H9 (cell line): ENCODE measurements around the gene GPR108. TPM values are rescaled to one million over a fixed set of nuclear protein-coding genes. Genes with fewer than 3 reads are reported as not detected.

Experiments
- DNase-seq: peaks from one replicate; pipeline ENCODE4 v3.0.0-alpha.2; 2017
- H2AFZ ChIP-seq: one replicate; pipeline ENCODE4 v1.6.1; 2013; ENCODE audit warnings: mild to moderate bottlenecking, low read length, control low read depth, moderate library complexity
- H2AK5ac ChIP-seq: 2 replicates; pipeline ENCODE4 v1.6.1; 2013; ENCODE audit warnings: low read length, control low read depth, mixed read lengths; ENCODE audit not compliant: insufficient read length
- H2BK120ac ChIP-seq: one replicate; pipeline ENCODE4 v1.6.1; 2013; ENCODE audit warnings: low read depth, mild to moderate bottlenecking, low read length, control low read depth, inconsistent platforms; ENCODE audit not compliant: poor library complexity, severe bottlenecking
- H2BK12ac ChIP-seq: 2 replicates; pipeline ENCODE4 v1.6.1; 2013; ENCODE audit warnings: low read length, control low read depth, mixed read lengths, low read depth; ENCODE audit not compliant: insufficient read length
- H2BK15ac ChIP-seq: 2 replicates; pipeline ENCODE4 v1.6.1; 2013; ENCODE audit warnings: low read depth, low read length, control low read depth
- H2BK20ac ChIP-seq: one replicate; pipeline ENCODE4 v1.6.1; 2013; ENCODE audit warnings: low read depth, mild to moderate bottlenecking, low read length, control low read depth, inconsistent platforms; ENCODE audit not compliant: poor library complexity, severe bottlenecking
- H2BK5ac ChIP-seq: 2 replicates; pipeline ENCODE4 v1.6.1; 2013; ENCODE audit warnings: low read length, control low read depth, mixed read lengths; ENCODE audit not compliant: insufficient read length
- H3K14ac ChIP-seq: 2 replicates; pipeline ENCODE4 v1.6.1; 2013; ENCODE audit warnings: low read length, control low read depth; ENCODE audit not compliant: insufficient read depth
- H3K18ac ChIP-seq: 2 replicates; pipeline ENCODE4 v1.6.1; 2013; ENCODE audit warnings: low read depth, mild to moderate bottlenecking, mixed read lengths, low read length, control low read depth; ENCODE audit not compliant: insufficient read length
- H3K23ac ChIP-seq: 2 replicates; pipeline ENCODE4 v1.6.1; 2013; ENCODE audit warnings: low read length, control low read depth, mixed read lengths, low read depth; ENCODE audit not compliant: insufficient read length
- H3K23me2 ChIP-seq: 2 replicates; pipeline ENCODE4 v1.6.1; 2013; ENCODE audit warnings: low read depth, mild to moderate bottlenecking, mixed read lengths, low read length, control low read depth; ENCODE audit not compliant: insufficient read length, poor library complexity, severe bottlenecking
- H3K27ac ChIP-seq: 2 replicates; pipeline ENCODE4 v1.5.1; 2013; ENCODE audit warnings: low read length, control low read depth, mixed read lengths, low read depth; ENCODE audit not compliant: insufficient read length
- H3K27me3 ChIP-seq: 2 replicates; pipeline ENCODE4 v1.6.1; 2013; ENCODE audit warnings: low read length, control low read depth, inconsistent platforms; ENCODE audit not compliant: insufficient read depth
- H3K4ac ChIP-seq: 2 replicates; pipeline ENCODE4 v1.6.1; 2013; ENCODE audit warnings: low read depth, mild to moderate bottlenecking, control low read depth, inconsistent platforms, low read length, moderate library complexity
- H3K4me1 ChIP-seq: 2 replicates; pipeline ENCODE4 v1.6.1; 2013; ENCODE audit warnings: low read length, control low read depth, inconsistent platforms; ENCODE audit not compliant: insufficient read depth
- H3K4me2 ChIP-seq: 2 replicates; pipeline ENCODE4 v1.6.1; 2013; ENCODE audit warnings: low read length, control low read depth, mixed read lengths; ENCODE audit not compliant: insufficient read length, insufficient read depth
- H3K56ac ChIP-seq: 2 replicates; pipeline ENCODE4 v1.6.1; 2013; ENCODE audit warnings: low read depth, mild to moderate bottlenecking, mixed read lengths, low read length, control low read depth; ENCODE audit not compliant: insufficient read length
- H3K79me1 ChIP-seq: 2 replicates; pipeline ENCODE4 v1.6.1; 2013; ENCODE audit warnings: low read depth, mild to moderate bottlenecking, moderate library complexity, low read length, control low read depth, inconsistent platforms; ENCODE audit not compliant: insufficient read depth, poor library complexity, severe bottlenecking
- H3K79me2 ChIP-seq: 2 replicates; pipeline ENCODE4 v1.6.1; 2013; ENCODE audit warnings: low read length, control low read depth, inconsistent platforms; ENCODE audit not compliant: insufficient read depth
- H3K9ac ChIP-seq: 2 replicates; pipeline ENCODE4 v1.6.1; 2013; ENCODE audit warnings: low read length, control low read depth, mixed read lengths; ENCODE audit not compliant: insufficient read length; ENCODE audit errors: extremely low read depth
- H3K9me3 ChIP-seq: one replicate; pipeline ENCODE4 v1.6.1; 2013; ENCODE audit warnings: low read depth, low read length, inconsistent platforms; ENCODE audit not compliant: control insufficient read depth
- H3T11ph ChIP-seq: one replicate; pipeline ENCODE4 v1.6.1; 2013; ENCODE audit warnings: mild to moderate bottlenecking, low read length, control low read depth, inconsistent platforms
- H4K20me1 ChIP-seq: one replicate; pipeline ENCODE4 v1.6.1; 2013; ENCODE audit not compliant: control insufficient read depth, insufficient read length, insufficient read depth
- H4K5ac ChIP-seq: 2 replicates; pipeline ENCODE4 v1.6.1; 2013; ENCODE audit warnings: low read depth, mild to moderate bottlenecking, mixed read lengths, low read length, control low read depth; ENCODE audit not compliant: insufficient read length
- H4K8ac ChIP-seq: replicated peaks from 2 replicates; pipeline ENCODE4 v1.6.1; 2013; ENCODE audit warnings: low read length, control low read depth, mixed read lengths, low read depth; ENCODE audit not compliant: insufficient read length
- H4K91ac ChIP-seq: 2 replicates; pipeline ENCODE4 v1.6.1; 2013; ENCODE audit warnings: low read depth, mild to moderate bottlenecking, moderate library complexity, mixed read lengths, low read length, control low read depth; ENCODE audit not compliant: insufficient read length
- H3K27ac Mint-ChIP-seq, 3 experiments: 2 replicates in 2 of 3; 3 replicates in 1 of 3; pipeline ENCODE4 v1.8.0; 2020 to 2021; ENCODE audit warnings: mixed read lengths in 3 of 3, mild to moderate bottlenecking in 1 of 3, moderate library complexity in 1 of 3
- H3K27me3 Mint-ChIP-seq: 2 replicates; pipeline ENCODE4 v1.8.0; 2021; ENCODE audit warnings: low read depth, mild to moderate bottlenecking, moderate library complexity, mixed read lengths
- H3K36me3 Mint-ChIP-seq, 3 experiments: 2 replicates in 2 of 3; 3 replicates in 1 of 3; pipeline ENCODE4 v1.8.0; 2020 to 2021; ENCODE audit warnings: low read depth in 3 of 3, mixed read lengths in 3 of 3; ENCODE audit not compliant: insufficient read depth in 1 of 3
- H3K4me1 Mint-ChIP-seq, 2 experiments: 2 replicates each; pipeline ENCODE4 v1.8.0; 2020; ENCODE audit warnings: mixed read lengths in 2 of 2
- H3K4me3 Mint-ChIP-seq, 2 experiments: 2 replicates in 1 of 2; 3 replicates in 1 of 2; pipeline ENCODE4 v1.8.0; 2020 to 2021; ENCODE audit warnings: mild to moderate bottlenecking in 2 of 2, mixed read lengths in 2 of 2, moderate library complexity in 1 of 2
- H3K9me3 Mint-ChIP-seq, 2 experiments: 2 replicates in 1 of 2; 3 replicates in 1 of 2; pipeline ENCODE4 v1.8.0; 2020; ENCODE audit warnings: mild to moderate bottlenecking in 2 of 2, mixed read lengths in 2 of 2, moderate library complexity in 1 of 2
- WGBS: extraction: QIAGEN DNeasy Blood & Tissue Kit; methylation state at CpG from one replicate; pipeline ENCODE4 v1.1.7; 2013; ENCODE audit warnings: missing lambda C conversion rate, low lambda C conversion rate, mixed read lengths; ENCODE audit not compliant: insufficient read length; ENCODE audit errors: extremely low coverage; 5-methylcytosine and 5-hydroxymethylcytosine counted together
- total RNA-seq: library from RNA; stranded (reverse); gene quantifications from 2 replicates; pipeline ENCODE4 v1.2.1, GENCODE V29; 2021
- TF ChIP-seq, protein P1 (sequence below): fragments of 200-600 bp; sonication (generic); conservative IDR thresholded peaks from 3 replicates; pipeline ENCODE4 v1.8.0; 2021; ENCODE audit warnings: antibody characterized with exemption, mild to moderate bottlenecking

GPR108 gene
- total RNA-seq, 1 experiment from 2014 or later, result 38.2 TPM

DNA sequence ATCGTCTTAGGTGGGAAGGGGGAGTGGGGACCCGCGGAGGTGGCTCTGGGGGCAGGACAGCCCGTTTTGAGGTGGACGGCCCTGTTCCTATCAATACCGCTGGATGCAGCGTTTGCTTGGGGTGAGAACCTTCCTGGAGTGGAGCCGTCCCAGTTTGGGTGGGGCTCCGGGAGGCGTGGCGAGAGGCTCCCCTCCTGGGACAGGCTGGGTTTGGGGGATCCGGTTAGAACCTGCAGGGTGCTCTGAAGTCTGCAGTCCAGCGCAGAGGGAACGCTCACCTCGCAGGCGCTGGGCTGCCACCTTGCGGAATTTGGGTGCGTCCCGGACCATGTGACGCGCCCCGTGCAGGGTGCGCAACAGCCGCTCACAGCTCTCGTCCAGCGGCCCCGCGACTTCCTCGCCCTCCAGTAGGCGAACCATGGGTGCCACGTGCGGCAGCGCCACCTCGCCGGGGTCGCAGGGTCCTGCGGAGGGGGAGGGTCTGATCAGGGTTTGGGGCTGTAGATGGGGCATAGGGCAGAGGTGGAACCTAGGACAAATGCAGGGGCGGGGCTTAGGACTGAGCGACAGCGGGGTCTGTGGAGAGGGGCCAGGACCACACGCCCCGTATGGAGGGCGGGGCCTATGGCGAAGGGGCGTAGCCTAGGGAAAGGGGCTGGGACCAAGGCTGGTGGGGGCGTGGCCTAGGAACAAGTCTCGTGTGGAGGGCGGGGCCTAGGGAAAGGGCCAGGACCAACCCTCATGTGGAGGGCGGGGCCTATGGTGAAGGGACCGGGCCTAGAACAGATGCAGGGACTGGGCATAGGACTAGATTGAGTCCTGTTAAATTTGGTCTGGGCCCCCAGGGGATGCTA, 16.0 kb upstream of the GPR108 start:
- peak overlapping the region; percentile 57 for H3K4me2 ChIP-seq
- H3K36me3 Mint-ChIP-seq, result peaks cover 19 to 48% (median 43%) of the 10 kb centered on the region in 3 experiments
- H3K4ac ChIP-seq, result no peak overlapping the region
- no peaks in the 10 kb centered on the region for H3K9me3 Mint-ChIP-seq
- H3K27ac Mint-ChIP-seq, result peak overlapping the region; percentile 89 to 97 (median 96)
- no peaks in the 10 kb centered on the region for H3K79me2 ChIP-seq
- no peak overlapping the region for H2AK5ac ChIP-seq
- peaks cover 4% of the 10 kb centered on the region for H3K23me2 ChIP-seq
- H3T11ph ChIP-seq, result no peak overlapping the region
- no peaks in the 10 kb centered on the region; the same call in 1 of the 2 replicates for H3K4me1 ChIP-seq
- peak overlapping the region; percentile 33 for H3K18ac ChIP-seq
- H3K27ac ChIP-seq, result peak overlapping the region; percentile 14
- no peaks in the 10 kb centered on the region for H3K79me1 ChIP-seq
- H3K4me1 Mint-ChIP-seq, result peaks cover 5% of the 10 kb centered on the region in 2 experiments; a peak in 2 of 4 replicates
- H3K27me3 ChIP-seq, result no peaks in the 10 kb centered on the region; the same call in 1 of the 2 replicates
- no peak overlapping the region for H4K91ac ChIP-seq
- peak; percentile 98 for DNase-seq
- no peak overlapping the region for H2BK15ac ChIP-seq
- no peak overlapping the region for H3K23ac ChIP-seq
- no peak overlapping the region for H3K56ac ChIP-seq
- H3K14ac ChIP-seq, result peak overlapping the region; percentile 66
- H3K9me3 ChIP-seq, result no peaks in the 10 kb centered on the region
- H3K9ac ChIP-seq, result no peak overlapping the region
- H2BK120ac ChIP-seq, result no peak overlapping the region
- no peak overlapping the region for H4K5ac ChIP-seq
- H2BK12ac ChIP-seq, result no peak overlapping the region
- TF ChIP-seq, protein P1, sequence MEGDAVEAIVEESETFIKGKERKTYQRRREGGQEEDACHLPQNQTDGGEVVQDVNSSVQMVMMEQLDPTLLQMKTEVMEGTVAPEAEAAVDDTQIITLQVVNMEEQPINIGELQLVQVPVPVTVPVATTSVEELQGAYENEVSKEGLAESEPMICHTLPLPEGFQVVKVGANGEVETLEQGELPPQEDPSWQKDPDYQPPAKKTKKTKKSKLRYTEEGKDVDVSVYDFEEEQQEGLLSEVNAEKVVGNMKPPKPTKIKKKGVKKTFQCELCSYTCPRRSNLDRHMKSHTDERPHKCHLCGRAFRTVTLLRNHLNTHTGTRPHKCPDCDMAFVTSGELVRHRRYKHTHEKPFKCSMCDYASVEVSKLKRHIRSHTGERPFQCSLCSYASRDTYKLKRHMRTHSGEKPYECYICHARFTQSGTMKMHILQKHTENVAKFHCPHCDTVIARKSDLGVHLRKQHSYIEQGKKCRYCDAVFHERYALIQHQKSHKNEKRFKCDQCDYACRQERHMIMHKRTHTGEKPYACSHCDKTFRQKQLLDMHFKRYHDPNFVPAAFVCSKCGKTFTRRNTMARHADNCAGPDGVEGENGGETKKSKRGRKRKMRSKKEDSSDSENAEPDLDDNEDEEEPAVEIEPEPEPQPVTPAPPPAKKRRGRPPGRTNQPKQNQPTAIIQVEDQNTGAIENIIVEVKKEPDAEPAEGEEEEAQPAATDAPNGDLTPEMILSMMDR, result peak; percentile 53
- H4K8ac ChIP-seq, result no peak overlapping the region
- no peaks in the 10 kb centered on the region for H4K20me1 ChIP-seq
- H3K27me3 Mint-ChIP-seq, result no peaks in the 10 kb centered on the region
- H2BK20ac ChIP-seq, result no peak overlapping the region
- no peak overlapping the region for H2BK5ac ChIP-seq
- H2AFZ ChIP-seq, result no peak overlapping the region
- no CpG with 5 or more reads among the region's 50 CpGs for WGBS
- peak overlapping the region; percentile 68 to 86 for H3K4me3 Mint-ChIP-seq
